Measurements from ENCODE around the gene OR52D1. TPM values are rescaled to one million over a fixed set of nuclear protein-coding genes. Genes with fewer than 3 reads are reported as not detected.

OR52D1 gene
- polyA plus RNA-seq, 1 experiment, result not detected

DNA sequence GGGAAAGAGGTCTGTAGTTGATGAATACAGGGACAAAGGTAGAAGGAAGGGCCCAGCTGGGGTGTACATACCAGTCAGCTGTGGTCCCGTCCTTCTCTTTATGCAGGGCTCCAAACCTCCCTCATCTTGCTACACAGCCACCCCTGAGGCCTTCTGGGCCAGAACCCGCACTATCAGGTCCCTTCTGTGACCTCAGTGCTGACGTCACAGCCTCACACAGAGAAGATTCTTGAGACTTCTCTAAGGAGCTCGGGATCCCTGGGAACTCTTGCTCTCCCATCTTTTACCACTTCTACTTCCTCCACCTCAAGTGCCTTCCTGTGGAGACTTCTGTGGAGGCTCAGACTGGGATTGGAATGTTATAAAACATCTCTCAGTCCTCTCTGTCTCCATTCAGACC lies 21.3 kb downstream of the OR52D1 start, which contains the start of gene UBQLN3:
UBQLN3 (minus strand) TSS at position 155 of the 400 bp plus-strand sequence. CDS start 399 bp downstream, outside the sequence.
- no peak for DNase-seq (ENCODE audit: low read depth)
- ChIA-PET POLR2A (no interaction called here), CTCF (no interaction called here)
- H3K36me3 ChIP-seq (ENCODE audit: control insufficient read depth, insufficient read depth, low read length), result no peaks in the 10 kb centered on the region
- H3K4me3 ChIP-seq (ENCODE audit: low read depth, low read length), result no peak within 1 kb of the TSS
- no peaks in the 10 kb centered on the region for H3K27me3 ChIP-seq (ENCODE audit: control insufficient read depth, insufficient read depth, low read length)
- TF ChIP-seq CTCF (IDR thresholded peaks at IDR 0.05; ENCODE audit: insufficient read depth, low read depth, low read length), result no peak

GRCh38 chr11:5514841-5515240 lies 26.4 kb downstream of the OR52D1 start:
- ChIA-PET POLR2A (no interaction called here), CTCF (no interaction called here)
- H3K27me3 ChIP-seq (ENCODE audit: control insufficient read depth, insufficient read depth, low read length), result no peaks in the 10 kb centered on the region
- TF ChIP-seq CTCF (IDR thresholded peaks at IDR 0.05; ENCODE audit: insufficient read depth, low read depth, low read length), result no peak
- no peaks in the 10 kb centered on the region for H3K36me3 ChIP-seq (ENCODE audit: control insufficient read depth, insufficient read depth, low read length)
- DNase-seq (ENCODE audit: low read depth), result no peak
- no peak overlapping the region for H3K4me3 ChIP-seq (ENCODE audit: low read depth, low read length)

GRCh38 chr11:5516599-5516998 lies 28.1 kb downstream of the OR52D1 start, which contains the start of gene UBQLNL:
TSS of gene UBQLNL (minus strand) at chr11:5516699. CDS start at chr11:5516441, 258 bp downstream.
- ChIA-PET CTCF (no interaction called here), POLR2A (no interaction called here)
- Histone ChIP-seq H3K4me3 (ENCODE audit: low read depth, low read length) (no peak within 1 kb of the TSS), H3K27me3 (ENCODE audit: control insufficient read depth, insufficient read depth, low read length) (no peaks in the 10 kb centered on the region), H3K36me3 (ENCODE audit: control insufficient read depth, insufficient read depth, low read length) (no peaks in the 10 kb centered on the region)
- no peak for DNase-seq (ENCODE audit: low read depth)
- TF ChIP-seq CTCF (IDR thresholded peaks at IDR 0.05; ENCODE audit: insufficient read depth, low read depth, low read length), result no peak

GRCh38 chr11:5521540-5521939 lies 33.1 kb downstream of the OR52D1 start:
- H3K27me3 ChIP-seq (ENCODE audit: control insufficient read depth, insufficient read depth, low read length), result no peaks in the 10 kb centered on the region
- H3K36me3 ChIP-seq (ENCODE audit: control insufficient read depth, insufficient read depth, low read length), result no peaks in the 10 kb centered on the region
- CTCF ChIA-PET, result no interaction called here
- no peak overlapping the region for H3K4me3 ChIP-seq (ENCODE audit: low read depth, low read length)
- POLR2A ChIA-PET, result no interaction called here
- TF ChIP-seq CTCF (IDR thresholded peaks at IDR 0.05; ENCODE audit: insufficient read depth, low read depth, low read length), result no peak
- no peak for DNase-seq (ENCODE audit: low read depth)

- Histone ChIP-seq H3K27me3 (ENCODE audit: control insufficient read depth, insufficient read depth, low read length) (no peaks in the 10 kb centered on the region), H3K4me3 (ENCODE audit: low read depth, low read length) (no peak overlapping the region), H3K36me3 (ENCODE audit: control insufficient read depth, insufficient read depth, low read length) (no peaks in the 10 kb centered on the region)
- TF ChIP-seq CTCF (IDR thresholded peaks at IDR 0.05; ENCODE audit: insufficient read depth, low read depth, low read length), result no peak
- no peak for DNase-seq (ENCODE audit: low read depth)
- ChIA-PET POLR2A (no interaction called here), CTCF (no interaction called here)
Measured at GRCh38 chr11:5522308-5522707, 33.8 kb downstream of the OR52D1 start.

Data from BJ (cell line).